ENCODE data around the gene FOXJ1. TPM values are rescaled to one million over a fixed set of nuclear protein-coding genes. Genes with fewer than 3 reads are reported as not detected.

Gene FOXJ1
- total RNA-seq, 1 donor from 2014 or later: not detected

- TF ChIP-seq POLR2AphosphoS5 (IDR thresholded peaks at IDR 0.05; ENCODE audit: insufficient read depth in 1 of 2, low read depth in 1 of 2) (no peak), CTCF (IDR thresholded peaks at IDR 0.05) (no peak), POLR2A (IDR thresholded peaks at IDR 0.05) (no peak)
- no peak for DNase-seq (ENCODE audit: extremely low spot score in 2 of 2)
- Histone ChIP-seq H3K36me3 (no peaks in the 10 kb centered on the region), H3K27me3 (no peaks in the 10 kb centered on the region), H3K27ac (no peak overlapping the region), H3K4me3 (no peak overlapping the region), H3K9me3 (no peaks in the 10 kb centered on the region), H3K4me1 (no peaks in the 10 kb centered on the region)
- intact Hi-C loops (cut with DNase I): no loop called here
Observed at GRCh38 chr17:76151896-76152454, 10.9 kb upstream of the FOXJ1 start.

GRCh38 chr17:76150712-76151622, 9.9 kb upstream of the FOXJ1 start:
- Histone ChIP-seq H3K9me3 (no peaks in the 10 kb centered on the region), H3K4me3 (no peak overlapping the region), H3K27me3 (no peaks in the 10 kb centered on the region), H3K4me1 (no peaks in the 10 kb centered on the region), H3K36me3 (no peaks in the 10 kb centered on the region), H3K27ac (no peak overlapping the region)
- no peak for DNase-seq (ENCODE audit: extremely low spot score in 2 of 2)
- TF ChIP-seq POLR2AphosphoS5 (IDR thresholded peaks at IDR 0.05; ENCODE audit: insufficient read depth in 1 of 2, low read depth in 1 of 2) (no peak), POLR2A (IDR thresholded peaks at IDR 0.05) (no peak), CTCF (IDR thresholded peaks at IDR 0.05) (no peak)
- intact Hi-C loops (cut with DNase I): no loop called here

- DNase-seq (ENCODE audit: extremely low spot score in 2 of 2): no peak
- Histone ChIP-seq H3K4me3 (no peak overlapping the region), H3K4me1 (no peaks in the 10 kb centered on the region), H3K9me3 (no peaks in the 10 kb centered on the region), H3K36me3 (no peaks in the 10 kb centered on the region), H3K27me3 (no peaks in the 10 kb centered on the region), H3K27ac (no peak overlapping the region)
- intact Hi-C loops (cut with DNase I): no loop called here
- TF ChIP-seq POLR2AphosphoS5 (IDR thresholded peaks at IDR 0.05; ENCODE audit: insufficient read depth in 1 of 2, low read depth in 1 of 2) (no peak), POLR2A (IDR thresholded peaks at IDR 0.05) (no peak), CTCF (IDR thresholded peaks at IDR 0.05) (no peak)
Observed at GRCh38 chr17:76149214-76149613, 8.2 kb upstream of the FOXJ1 start.

GRCh38 chr17:76148015-76148326, 6.9 kb upstream of the FOXJ1 start:
- no peak for TF ChIP-seq POLR2A (IDR thresholded peaks at IDR 0.05)
- TF ChIP-seq CTCF (IDR thresholded peaks at IDR 0.05): no peak
- no peak overlapping the region for H3K4me3 ChIP-seq

More at GRCh38 chr17:76148015-76148326, 6.9 kb upstream of the FOXJ1 start:
- Histone ChIP-seq H3K9me3 (no peaks in the 10 kb centered on the region), H3K4me1 (no peaks in the 10 kb centered on the region), H3K36me3 (no peaks in the 10 kb centered on the region), H3K27ac (no peak overlapping the region), H3K27me3 (no peaks in the 10 kb centered on the region)
- intact Hi-C loops (cut with DNase I): no loop called here
- DNase-seq (ENCODE audit: extremely low spot score in 2 of 2): no peak
